ENCODE data around the gene SH2D4B.

The SH2D4B gene

GRCh38 chr10:80537736-80538480 is at the start of gene SH2D4B:
Gene SH2D4B, plus strand, starts transcription at chr10:80537902. Its CDS starts 430 bp downstream, at chr10:80538332.
- DNase-seq: no peak

DNA sequence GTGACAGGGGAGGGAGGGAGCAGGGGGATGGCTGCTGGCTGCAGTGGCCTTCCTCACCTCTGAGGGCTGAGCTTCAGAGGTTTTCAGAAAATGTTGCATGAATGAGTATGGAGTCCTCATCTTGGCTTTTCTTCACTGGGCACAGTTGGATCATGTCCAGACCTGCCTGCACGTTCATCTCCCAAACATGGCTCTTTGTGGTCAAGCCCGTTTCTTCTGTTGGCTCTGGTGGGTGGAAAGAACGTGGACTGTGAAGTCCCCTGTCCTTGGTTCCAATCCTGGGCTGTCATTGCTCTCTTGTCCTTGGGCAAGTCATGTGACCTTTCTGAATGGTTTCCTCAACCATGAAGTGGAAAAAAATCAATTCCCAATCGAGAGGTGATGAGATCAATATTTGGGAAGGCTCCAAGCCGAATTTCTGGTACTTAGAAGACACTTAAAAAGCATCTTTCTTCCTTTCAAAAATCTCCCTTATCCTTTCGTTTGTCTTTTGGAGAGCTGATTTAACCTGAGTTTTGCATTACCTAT is 49.1 kb upstream of the SH2D4B start:
- peak; percentile 3 for DNase-seq

GRCh38 chr10:80489371-80490112 is 48.2 kb upstream of the SH2D4B start:
- DNase-seq: no peak

DNA sequence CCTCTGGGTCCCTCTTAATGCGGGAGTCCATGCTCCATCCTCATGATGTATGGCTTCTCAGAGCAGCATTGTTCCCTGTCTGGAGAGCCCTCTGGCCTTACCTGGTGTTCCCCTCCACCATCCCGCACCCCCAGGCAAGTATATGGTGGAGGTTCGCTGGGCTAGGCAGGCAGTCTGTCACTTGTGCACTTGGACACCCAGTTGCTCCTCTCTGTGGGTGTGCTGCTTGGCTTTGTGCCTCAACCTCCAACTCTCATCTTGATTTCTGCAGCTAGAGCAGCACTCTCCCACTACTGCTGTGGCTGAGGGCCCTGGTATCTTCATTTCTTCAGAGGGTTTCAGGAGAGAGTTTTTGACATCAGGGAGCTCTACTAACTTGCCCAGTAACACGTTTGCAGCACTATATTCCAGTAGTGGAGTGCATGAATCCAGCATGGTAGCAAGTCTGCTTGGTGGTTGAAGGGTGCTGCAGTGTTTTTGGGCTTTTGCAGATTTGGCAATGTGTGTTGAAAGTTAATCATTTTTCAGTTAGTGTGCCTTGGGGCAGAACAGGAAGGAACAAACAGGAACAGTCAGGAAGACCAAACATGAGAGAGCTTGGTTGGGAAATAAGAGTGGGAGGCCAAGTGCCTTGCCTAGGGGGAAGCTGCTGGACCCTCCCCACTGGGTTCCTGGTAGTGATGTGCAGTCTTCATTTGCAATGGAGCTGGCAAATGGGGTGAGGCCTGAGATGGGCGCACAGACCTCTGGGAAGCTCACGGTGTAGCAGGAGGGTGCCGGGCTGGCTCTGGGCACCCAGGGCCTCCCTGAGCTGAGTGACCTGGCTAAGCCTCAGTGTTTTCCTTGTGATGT is 46.2 kb upstream of the SH2D4B start:
- no peak for DNase-seq

DNA sequence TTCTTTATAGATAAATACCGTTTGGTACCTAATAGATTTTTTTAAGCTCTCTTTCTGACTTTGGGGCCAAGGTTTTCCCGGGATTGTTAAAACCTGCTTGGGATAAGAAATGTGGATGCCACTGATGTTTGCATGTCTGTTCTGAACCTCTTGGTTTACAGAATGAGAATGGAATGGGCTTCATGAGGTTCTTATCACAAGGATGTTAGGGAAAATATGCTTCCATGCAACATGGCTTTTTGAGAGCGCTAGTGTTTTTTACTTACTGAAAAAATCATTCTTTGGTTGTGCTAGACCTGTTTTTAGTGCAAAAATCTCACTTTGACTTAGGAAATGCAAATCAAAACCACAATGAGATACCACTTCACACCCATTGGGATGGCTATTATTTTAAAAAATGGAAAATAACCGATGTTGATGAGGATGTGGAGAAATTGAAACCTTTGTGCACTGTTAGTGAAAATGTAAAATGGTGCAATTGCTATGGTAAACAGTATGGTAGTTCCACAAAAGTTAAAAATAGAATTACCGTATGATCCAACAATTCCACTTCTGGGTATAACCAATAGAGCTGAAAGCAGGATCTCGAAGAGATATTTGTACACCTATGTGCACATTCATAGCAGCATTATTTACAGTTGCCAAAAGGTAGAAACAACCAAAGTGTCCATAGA is 44.7 kb upstream of the SH2D4B start:
- no peak for DNase-seq

GRCh38 chr10:80493522-80494051 is 44.1 kb upstream of the SH2D4B start:
- no peak for DNase-seq

DNA sequence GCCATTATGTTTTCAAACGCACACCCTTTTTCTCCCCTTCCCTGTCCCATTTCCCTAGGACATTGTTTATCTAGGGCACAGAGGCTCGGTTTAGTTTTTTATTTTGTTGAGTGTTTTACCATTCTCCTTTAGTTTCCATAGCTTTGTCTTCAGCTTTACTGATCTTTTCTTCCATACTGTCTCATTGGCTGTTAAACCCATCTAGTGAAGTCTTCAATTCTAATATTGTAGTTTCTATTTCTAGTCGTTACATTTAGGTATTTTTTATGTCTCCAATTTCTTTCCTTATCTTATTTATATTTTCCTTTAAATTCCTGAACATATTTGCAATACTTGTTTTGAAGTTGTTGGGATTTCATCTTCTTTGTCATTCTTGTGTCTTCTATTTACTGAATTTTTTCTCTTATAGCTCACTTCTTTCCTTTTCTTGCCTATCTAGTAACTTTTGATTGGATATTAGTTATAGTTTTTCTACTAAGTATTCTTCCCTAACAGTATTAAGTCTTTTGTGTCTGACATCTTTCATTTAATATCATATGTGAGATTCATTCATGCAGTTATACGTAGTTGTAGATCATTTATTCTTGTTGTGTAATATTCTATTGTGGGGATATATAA is 41.0 kb upstream of the SH2D4B start:
- DNase-seq: no peak

- DNase-seq: no peak
Measured at GRCh38 chr10:80497187-80498077, 40.3 kb upstream of the SH2D4B start.

DNA sequence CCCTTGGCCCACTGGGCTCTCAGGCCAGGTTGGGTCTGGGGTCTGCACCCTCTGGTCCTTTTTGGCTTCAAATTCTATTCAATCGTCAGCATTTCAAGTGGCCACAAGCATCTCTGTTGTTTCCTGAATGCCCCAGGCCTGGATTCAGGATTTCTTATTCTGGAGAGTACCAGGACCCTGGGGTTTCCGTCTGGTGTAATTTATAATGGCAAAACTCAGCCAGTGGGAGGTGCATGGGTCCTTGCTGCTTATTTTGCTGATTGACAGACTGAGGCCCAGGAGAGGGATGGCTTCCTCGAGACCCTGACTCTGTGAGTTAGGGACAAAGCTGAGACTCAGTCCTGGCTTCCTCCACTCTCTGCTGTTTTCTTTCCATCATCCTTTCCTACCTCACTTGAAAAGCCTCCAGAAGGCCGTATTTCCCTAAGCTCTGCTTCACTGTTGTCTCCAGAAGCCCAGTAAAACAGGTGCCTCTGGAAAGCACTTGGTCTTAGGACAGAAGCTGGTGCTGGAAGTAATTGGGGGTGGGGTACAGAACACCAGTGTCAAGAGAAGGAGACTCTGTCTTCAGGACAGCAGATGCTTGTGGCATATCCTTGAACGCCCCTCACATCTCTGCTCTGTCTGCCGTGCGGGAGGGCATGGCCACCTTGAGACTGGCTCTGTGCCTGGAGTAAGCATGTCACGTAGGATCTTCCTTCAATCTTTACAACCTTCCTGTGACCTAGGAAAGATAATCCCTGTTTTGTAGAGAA is 39.4 kb upstream of the SH2D4B start:
- DNase-seq: no peak

- DNase-seq: peak; percentile 71
Measured at GRCh38 chr10:80498833-80499741, 38.6 kb upstream of the SH2D4B start.

DNA sequence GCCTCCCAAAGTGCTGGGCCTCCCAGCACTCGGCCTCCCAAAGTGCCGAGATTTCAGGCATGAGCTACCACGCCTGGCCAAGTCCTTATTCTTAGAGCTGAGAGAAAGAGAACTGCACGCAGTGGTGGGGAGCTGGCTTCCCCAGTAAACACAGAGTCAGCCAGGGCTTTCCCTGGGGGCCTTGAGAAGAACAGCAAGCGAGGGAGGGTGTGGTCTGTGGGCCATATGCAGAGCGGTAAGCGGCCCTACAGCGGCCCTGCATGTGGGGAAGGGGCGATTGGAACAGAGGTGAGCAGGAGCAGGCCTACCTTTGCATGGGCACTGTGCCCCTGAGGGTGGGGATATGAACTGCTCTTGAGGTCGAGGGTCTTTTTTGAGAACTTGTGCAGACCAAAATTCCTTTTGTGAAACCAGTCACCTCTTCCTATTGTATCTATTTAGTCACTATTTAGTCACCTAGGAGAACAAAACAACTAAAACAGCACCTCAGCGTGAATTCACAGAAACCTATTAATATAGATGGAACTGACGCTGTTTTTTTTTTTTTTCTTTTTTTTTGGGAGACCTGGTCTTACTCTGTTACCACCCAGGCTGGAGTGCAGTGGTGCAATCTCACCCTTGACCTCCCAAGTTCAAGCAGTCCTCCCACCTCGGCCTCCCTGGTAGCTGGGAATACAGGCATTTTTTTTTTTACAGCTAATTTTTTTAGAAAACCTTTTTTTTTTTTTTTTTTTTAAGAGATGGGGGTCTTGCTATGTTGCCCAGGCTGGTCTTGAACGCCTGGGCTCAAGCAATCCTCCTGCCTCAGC is 36.9 kb upstream of the SH2D4B start:
- no peak for DNase-seq

DNA sequence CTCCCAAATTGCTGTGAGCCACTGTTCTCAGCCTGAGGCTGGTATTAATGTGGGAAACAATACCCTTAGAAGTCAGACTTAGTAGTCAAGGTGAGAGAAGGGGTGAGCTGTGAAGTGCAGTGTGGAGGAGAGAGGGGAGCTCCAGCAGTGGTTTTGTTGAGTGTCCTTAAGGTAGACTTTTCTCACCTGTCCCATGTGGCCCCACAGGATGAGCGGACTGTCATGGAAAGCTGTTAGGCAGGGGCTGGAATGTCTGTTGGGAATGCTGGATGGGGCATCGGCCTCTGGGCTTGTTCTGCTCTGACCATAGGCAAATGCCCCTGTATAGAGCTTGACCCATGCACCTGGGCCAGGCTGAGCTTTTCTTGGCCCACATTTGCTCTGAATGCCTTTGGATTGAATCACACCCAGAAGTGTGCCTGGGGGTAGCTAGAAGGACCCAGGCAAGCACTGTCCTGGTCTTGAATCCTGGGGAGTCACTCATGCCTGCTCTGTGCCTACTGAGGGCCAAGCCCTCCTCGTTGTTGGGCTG is 36.3 kb upstream of the SH2D4B start:
- DNase-seq: no peak

DNA sequence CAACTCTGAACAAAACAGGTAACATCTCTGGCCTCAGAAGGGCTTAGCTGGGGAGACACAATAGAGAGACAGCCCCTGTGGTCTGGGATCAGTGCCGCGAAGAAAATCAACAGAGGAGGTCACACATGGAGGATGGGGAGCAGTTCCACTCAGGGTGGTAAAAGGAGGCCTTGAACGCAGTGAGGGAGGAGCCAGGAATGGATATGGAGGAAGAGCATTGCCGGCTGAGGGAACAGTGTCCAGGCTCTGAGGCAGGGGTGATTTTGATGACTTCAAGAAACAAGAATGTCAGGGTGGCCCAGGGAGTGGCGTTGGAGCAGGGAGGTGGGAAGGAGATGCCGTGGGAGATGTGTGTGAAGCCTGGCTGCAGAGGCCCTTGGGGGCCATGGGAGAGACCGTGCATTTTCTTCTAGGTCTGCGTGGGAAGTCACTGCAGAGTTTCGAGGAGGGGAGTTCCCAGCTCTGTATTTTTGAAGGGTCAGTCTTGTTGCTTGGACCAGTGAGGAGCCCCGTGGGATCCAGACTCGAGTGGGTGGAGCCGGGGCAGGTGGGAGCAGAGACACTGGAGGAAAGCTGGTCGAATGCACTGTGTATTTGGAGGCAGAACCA is 35.7 kb upstream of the SH2D4B start:
- DNase-seq: no peak

GRCh38 chr10:80502621-80503583 is 34.8 kb upstream of the SH2D4B start:
- no peak for DNase-seq

GRCh38 chr10:80503584-80504157 is 34.0 kb upstream of the SH2D4B start:
- DNase-seq: no peak

Measured in DMS79 treated with DMSO at 0.1 percent for 48 hours (cell line).